ENCODE data around the gene LRP1B. TPM values are rescaled to one million over a fixed set of nuclear protein-coding genes. Genes with fewer than 3 reads are reported as not detected.

Gene LRP1B
- polyA plus RNA-seq, 1 of the 3 experiments (the other 2 are of a cell fraction) = 0.28 TPM

- H3K9me2 ChIP-seq = no peaks in the 10 kb centered on the region
- H3K36me3 ChIP-seq (replicated peaks in 1 of 2; ENCODE audit: control insufficient read depth in 1 of 2, insufficient read depth in 2 of 2, low read length in 1 of 2) = no peaks in the 10 kb centered on the region
- no peak overlapping the region for H3K4me3 ChIP-seq (ENCODE audit: low read depth in 2 of 2, low read length in 1 of 2)
- H4K20me1 ChIP-seq (ENCODE audit: insufficient read depth) = no peaks in the 10 kb centered on the region
- CTCF ChIA-PET = no interaction called here
- no peaks in the 10 kb centered on the region for H3F3A ChIP-seq (replicated peaks; ENCODE audit: insufficient read depth)
- H3K79me2 ChIP-seq (ENCODE audit: insufficient read depth) = no peaks in the 10 kb centered on the region
- H3K4me1 ChIP-seq (ENCODE audit: control insufficient read depth in 1 of 2, insufficient read depth in 2 of 2, low read depth in 1 of 2, low read length in 1 of 2) = no peaks in the 10 kb centered on the region
- WGBS (ENCODE audit: low lambda C conversion rate) = 81% methylated on average over 4 of the region's 4 CpGs
- no peak overlapping the region for H3K9ac ChIP-seq
- no peak overlapping the region for H2AFZ ChIP-seq (ENCODE audit: low read depth)
- no peaks in the 10 kb centered on the region for H3K27me3 ChIP-seq (ENCODE audit: insufficient read depth)
- DNase-seq = no peak
- TF ChIP-seq TAF1 (IDR thresholded peaks at IDR 0.05; ENCODE audit: borderline replicate concordance, low read depth, low read length) (no peak), FOXM1 (IDR thresholded peaks at IDR 0.05; ENCODE audit: low read depth) (no peak), TCF12 (IDR thresholded peaks at IDR 0.05) (no peak), YY1 (IDR thresholded peaks at IDR 0.05; ENCODE audit: low read depth) (no peak), FOSL2 (IDR thresholded peaks at IDR 0.05; ENCODE audit: borderline replicate concordance, low read depth) (no peak), EP300 (IDR thresholded peaks at IDR 0.05; ENCODE audit: borderline replicate concordance in 1 of 2, low read depth in 1 of 2, low read length in 1 of 2) (no peak), CHD2 (IDR thresholded peaks at IDR 0.05; ENCODE audit: low read length, partially characterized antibody) (no peak), NRF1 (IDR thresholded peaks at IDR 0.05; ENCODE audit: low read depth, low read length) (no peak), MEF2A (IDR thresholded peaks at IDR 0.05; ENCODE audit: borderline replicate concordance, low read depth) (no peak), ZBTB33 (IDR thresholded peaks at IDR 0.05; ENCODE audit: borderline replicate concordance, low read depth) (no peak), USF2 (IDR thresholded peaks at IDR 0.05; ENCODE audit: borderline replicate concordance, low read depth, low read length) (no peak), MXI1 (IDR thresholded peaks at IDR 0.05; ENCODE audit: low read depth, low read length) (no peak), TEAD4 (IDR thresholded peaks at IDR 0.05; ENCODE audit: borderline replicate concordance, insufficient read depth) (no peak), REST (IDR thresholded peaks at IDR 0.05; ENCODE audit: low read depth, low read length) (no peak), FOXJ3 (CRISPR knock-in tag; IDR thresholded peaks at IDR 0.05) (no peak), RAD21 (IDR thresholded peaks at IDR 0.05; ENCODE audit: low read length) (no peak), GABPA (IDR thresholded peaks at IDR 0.05; ENCODE audit: low read depth) (no peak), SMC3 (IDR thresholded peaks at IDR 0.05; ENCODE audit: low read depth, low read length) (no peak), SIN3A (IDR thresholded peaks at IDR 0.05; ENCODE audit: borderline replicate concordance, low read depth, low read length) (no peak)
- H3K9me3 ChIP-seq = 0 out of 2 replicates have a peak, but pooled peaks cover under 1% of the 10 kb centered on the region
- no peak overlapping the region for H3K4me2 ChIP-seq
- POLR2A ChIA-PET = no interaction called here
- H3K27ac ChIP-seq (ENCODE audit: low read depth in 2 of 2, low read length in 1 of 2) = no peak overlapping the region
Measured at GRCh38 chr2:141118836-141119235, 1012.0 kb downstream of the LRP1B start.
